Prostate gland (tissue), 2 donors: ENCODE data around the gene MITF. TPM values are rescaled to one million over a fixed set of nuclear protein-coding genes. Genes with fewer than 3 reads are reported as not detected.

ENCODE experiments used
- DNase-seq: peaks from one replicate; pipeline ENCODE4 v3.0.0-alpha.2; 2019; ENCODE audit warnings: low spot score
- H3K27ac ChIP-seq, 2 donors: fragments of 200-600 bp; sonication (generic); 2 replicates each; pipeline ENCODE4 v1.5.1; 2017 to 2019
- H3K27me3 ChIP-seq: fragments of 200-600 bp; sonication (generic); replicated peaks from 2 replicates; pipeline ENCODE4 v1.5.1; 2019; ENCODE audit not compliant: insufficient read depth
- H3K36me3 ChIP-seq, 2 donors: fragments of 200-600 bp; sonication (generic); 1 replicate in 1 of 2; 2 replicates in 1 of 2; pipeline versions ENCODE4 v1.5.1 to v1.8.1; 2017 to 2019
- H3K4me1 ChIP-seq: fragments of 200-600 bp; sonication (generic); replicated peaks from 2 replicates; pipeline ENCODE4 v1.5.1; 2019
- H3K4me3 ChIP-seq, 2 donors: fragments of 200-600 bp; sonication (generic); 2 replicates each; pipeline ENCODE4 v1.5.1; 2017 to 2019
- H3K9me3 ChIP-seq: fragments of 200-600 bp; sonication (generic); 2 replicates; pipeline ENCODE4 v1.5.1; 2017
- POLR2A ChIP-seq: fragments of 450-650 bp; IDR thresholded peaks from one replicate; pipeline ENCODE4 v1.6.1; 2016; ENCODE audit warnings: antibody characterized with exemption, mild to moderate bottlenecking
- POLR2AphosphoS5 ChIP-seq: sonication (generic); formaldehyde crosslinking; IDR thresholded peaks from one replicate; pipeline ENCODE4 v1.6.1; 2017; ENCODE audit warnings: antibody characterized with exemption
- WGBS: methylation state at CpG from one replicate; pipeline ENCODE4 v1.1.5; 2018; 5-methylcytosine and 5-hydroxymethylcytosine counted together
- intact Hi-C: fragments of 100-400 bp; cut with DNase I; formaldehyde crosslinking; loops from one replicate; pipeline ENCODE4 v1.14.2; 2022
- total RNA-seq, 2 donors: library from RNA; depleted of rRNA; stranded (reverse); fragments of >200 nt; gene quantifications; one replicate each; pipeline ENCODE4 v1.1.0, GENCODE V29; 2016
- TF ChIP-seq, protein P1 (sequence below), 4 experiments: fragments of 200-600 bp in 2 of 4; fragments of 450-650 bp in 2 of 4; sonication (generic) in 2 of 4; IDR thresholded peaks; 1 replicate in 3 of 4; 2 replicates in 1 of 4; pipeline ENCODE4 v1.5.1; 2016 to 2019; ENCODE audit warnings: antibody characterized with exemption in 4 of 4, mild to moderate bottlenecking in 2 of 4, moderate library complexity in 2 of 4

The MITF gene
- total RNA-seq, 2 donors from 2014 or later: 7.7 to 17.6 TPM

DNA sequence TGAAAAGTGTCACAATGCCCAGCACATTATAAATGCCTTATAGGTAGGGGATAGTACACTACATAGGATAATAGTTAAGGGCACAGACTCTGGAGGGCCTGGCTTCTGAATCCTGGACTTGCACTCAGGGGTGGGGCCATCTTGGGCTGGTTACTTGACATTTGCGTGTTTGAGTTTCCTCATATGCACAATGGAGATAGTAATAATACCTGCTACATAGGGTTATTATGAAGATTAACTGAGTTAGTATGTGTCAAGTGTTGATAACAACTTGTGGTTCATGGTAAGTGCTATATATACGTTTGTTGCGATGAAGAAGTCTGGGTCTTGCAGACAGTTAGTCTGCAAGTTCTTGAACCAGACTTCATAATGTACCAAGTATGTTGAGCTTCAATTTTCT is 37.0 kb downstream of the MITF start:
- H3K9me3 ChIP-seq: no peaks in the 10 kb centered on the region
- TF ChIP-seq, protein P1, sequence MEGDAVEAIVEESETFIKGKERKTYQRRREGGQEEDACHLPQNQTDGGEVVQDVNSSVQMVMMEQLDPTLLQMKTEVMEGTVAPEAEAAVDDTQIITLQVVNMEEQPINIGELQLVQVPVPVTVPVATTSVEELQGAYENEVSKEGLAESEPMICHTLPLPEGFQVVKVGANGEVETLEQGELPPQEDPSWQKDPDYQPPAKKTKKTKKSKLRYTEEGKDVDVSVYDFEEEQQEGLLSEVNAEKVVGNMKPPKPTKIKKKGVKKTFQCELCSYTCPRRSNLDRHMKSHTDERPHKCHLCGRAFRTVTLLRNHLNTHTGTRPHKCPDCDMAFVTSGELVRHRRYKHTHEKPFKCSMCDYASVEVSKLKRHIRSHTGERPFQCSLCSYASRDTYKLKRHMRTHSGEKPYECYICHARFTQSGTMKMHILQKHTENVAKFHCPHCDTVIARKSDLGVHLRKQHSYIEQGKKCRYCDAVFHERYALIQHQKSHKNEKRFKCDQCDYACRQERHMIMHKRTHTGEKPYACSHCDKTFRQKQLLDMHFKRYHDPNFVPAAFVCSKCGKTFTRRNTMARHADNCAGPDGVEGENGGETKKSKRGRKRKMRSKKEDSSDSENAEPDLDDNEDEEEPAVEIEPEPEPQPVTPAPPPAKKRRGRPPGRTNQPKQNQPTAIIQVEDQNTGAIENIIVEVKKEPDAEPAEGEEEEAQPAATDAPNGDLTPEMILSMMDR (IDR thresholded peaks at IDR 0.05): no peak
- TF ChIP-seq POLR2A (no peak), POLR2AphosphoS5 (no peak)
- 94% methylated on average over 3 of the region's 3 CpGs for WGBS
- no peaks in the 10 kb centered on the region for H3K4me1 ChIP-seq
- no peak overlapping the region for H3K4me3 ChIP-seq
- H3K27ac ChIP-seq: no peak overlapping the region
- H3K27me3 ChIP-seq: no peaks in the 10 kb centered on the region
- no peak for DNase-seq
- H3K36me3 ChIP-seq: no peaks in the 10 kb centered on the region
- intact Hi-C loops: no loop called here

GRCh38 chr3:69776920-69777581 is 37.8 kb downstream of the MITF start:
- no peaks in the 10 kb centered on the region for H3K27me3 ChIP-seq
- no peaks in the 10 kb centered on the region for H3K36me3 ChIP-seq
- intact Hi-C loops: no loop called here
- TF ChIP-seq POLR2AphosphoS5 (no peak), POLR2A (no peak)
- TF ChIP-seq, protein P1 (IDR thresholded peaks at IDR 0.05): no peak
- H3K4me1 ChIP-seq: no peaks in the 10 kb centered on the region
- no peak overlapping the region for H3K4me3 ChIP-seq
- no peaks in the 10 kb centered on the region for H3K9me3 ChIP-seq
- no peak overlapping the region for H3K27ac ChIP-seq
- no peak for DNase-seq

DNA sequence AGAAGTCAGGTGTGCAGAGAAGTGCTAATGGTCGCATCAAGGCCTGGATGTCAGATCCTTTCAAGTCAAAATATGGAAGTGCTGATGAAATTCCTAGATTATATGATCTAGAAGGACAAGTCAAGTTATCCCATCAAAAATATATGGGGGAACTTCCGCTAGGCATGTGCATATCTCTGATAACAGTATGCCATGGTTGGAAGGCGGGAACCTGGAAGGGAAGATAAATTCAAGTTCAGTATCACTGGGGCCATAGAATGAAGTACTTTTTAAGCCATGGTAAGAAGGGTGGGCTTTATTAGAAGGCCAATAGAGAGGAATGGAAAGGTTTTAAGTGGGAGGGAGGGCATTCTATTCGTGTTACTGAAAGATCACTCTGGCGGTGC is 38.3 kb downstream of the MITF start:
- Histone ChIP-seq H3K4me3 (no peak overlapping the region), H3K4me1 (no peaks in the 10 kb centered on the region), H3K36me3 (no peaks in the 10 kb centered on the region), H3K27ac (no peak overlapping the region), H3K9me3 (no peaks in the 10 kb centered on the region), H3K27me3 (no peaks in the 10 kb centered on the region)
- no peak for DNase-seq
- intact Hi-C loops: no loop called here
- WGBS: 92% methylated on average over 5 of the region's 5 CpGs
- TF ChIP-seq POLR2A (no peak), POLR2AphosphoS5 (no peak)
- TF ChIP-seq, protein P1 (IDR thresholded peaks at IDR 0.05): no peak

- no peaks in the 10 kb centered on the region for H3K9me3 ChIP-seq
- TF ChIP-seq POLR2AphosphoS5 (no peak), POLR2A (no peak)
- TF ChIP-seq, protein P1 (IDR thresholded peaks at IDR 0.05): no peak
- H3K4me1 ChIP-seq: no peaks in the 10 kb centered on the region
- H3K27ac ChIP-seq: no peak overlapping the region
- intact Hi-C loops: loop anchor here (5.0 kb wide), 1 partner anchor 39 kb away; no protein-coding TSS in a partner anchor
- H3K4me3 ChIP-seq: no peak overlapping the region
- H3K27me3 ChIP-seq: no peaks in the 10 kb centered on the region
- no peaks in the 10 kb centered on the region for H3K36me3 ChIP-seq
- WGBS: 59% methylated on average over 4 of the region's 4 CpGs
- no peak for DNase-seq
These were observed 42.3 kb downstream of the MITF start for GRCh38 chr3:69781593-69781992.

DNA sequence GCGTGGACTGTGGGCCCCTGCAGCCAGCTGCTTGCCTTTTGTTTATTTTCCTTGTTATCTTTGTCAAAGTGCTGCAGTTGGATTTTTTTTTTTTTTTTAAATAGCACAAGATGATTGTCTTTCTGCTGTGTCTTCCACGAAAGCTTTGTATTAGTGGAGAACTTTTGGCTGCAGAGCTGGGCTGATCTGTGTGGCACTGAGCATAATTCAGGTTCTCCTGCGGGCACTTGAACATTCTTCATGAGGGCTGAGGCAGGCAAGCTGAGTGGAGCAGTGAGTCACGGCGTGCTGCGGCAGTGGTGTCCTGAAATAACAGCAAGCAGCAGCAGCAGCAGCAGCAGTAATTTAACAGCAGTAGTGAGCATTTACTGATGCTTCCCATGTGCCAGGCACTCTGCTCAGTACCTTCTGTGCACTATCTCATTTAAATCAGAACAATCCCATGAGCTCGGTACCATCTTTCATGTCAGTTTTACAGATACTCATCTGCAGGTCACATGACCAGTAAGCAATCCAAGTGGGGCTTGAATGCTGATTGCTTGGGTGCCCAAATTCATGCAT is 45.8 kb downstream of the MITF start:
- Histone ChIP-seq H3K4me3 (no peak overlapping the region), H3K4me1 (no peaks in the 10 kb centered on the region), H3K27me3 (no peaks in the 10 kb centered on the region), H3K9me3 (no peaks in the 10 kb centered on the region), H3K36me3 (no peaks in the 10 kb centered on the region), H3K27ac (no peak overlapping the region)
- no peak for TF ChIP-seq POLR2A
- TF ChIP-seq, protein P1 (IDR thresholded peaks at IDR 0.05): no peak
- TF ChIP-seq POLR2AphosphoS5: no peak
- no peak for DNase-seq
- intact Hi-C loops: loop anchor here (5.0 kb wide), 1 partner anchor 43 kb away; no protein-coding TSS in a partner anchor
- WGBS: 41% methylated on average over 7 of the region's 7 CpGs
